ENCODE measurements around the gene PON2.
A peak's percentile ranks its signal among the peaks of the same experiment; 100 is the strongest.

The PON2 gene

GRCh38 chr7:95476904-95477594 is 42.2 kb upstream of the PON2 start:
- TF ChIP-seq CTCF (IDR thresholded peaks at IDR 0.05; ENCODE audit: low read depth, low read length): peak; percentile 71
- H3K4me3 ChIP-seq (replicated peaks in 1 of 2; ENCODE audit: low read depth in 2 of 2, low read length in 2 of 2): no peak overlapping the region

GRCh38 chr7:95476072-95476847 is 41.4 kb upstream of the PON2 start:
- peak in 1 of 2 donors; percentile 14 for DNase-seq (ENCODE audit: low read depth in 2 of 2)
- no peak overlapping the region for H3K4me3 ChIP-seq (replicated peaks in 1 of 2; ENCODE audit: low read depth in 2 of 2, low read length in 2 of 2)
- TF ChIP-seq CTCF (IDR thresholded peaks at IDR 0.05; ENCODE audit: low read depth, low read length): no peak

More at GRCh38 chr7:95476904-95477594, 42.2 kb upstream of the PON2 start:
- peak; percentile 86 to 87 for DNase-seq (ENCODE audit: low read depth in 2 of 2)

GRCh38 chr7:95473276-95473985 is 38.6 kb upstream of the PON2 start:
- TF ChIP-seq CTCF (IDR thresholded peaks at IDR 0.05; ENCODE audit: low read depth, low read length): no peak
- DNase-seq (ENCODE audit: low read depth in 2 of 2): no peak

GRCh38 chr7:95472581-95473161 is 37.8 kb upstream of the PON2 start:
- no peak for TF ChIP-seq CTCF (IDR thresholded peaks at IDR 0.05; ENCODE audit: low read depth, low read length)
- DNase-seq (ENCODE audit: low read depth in 2 of 2): peak; percentile 21 to 53
- no peak overlapping the region for H3K4me3 ChIP-seq (replicated peaks in 1 of 2; ENCODE audit: low read depth in 2 of 2, low read length in 2 of 2)

More at GRCh38 chr7:95473276-95473985, 38.6 kb upstream of the PON2 start:
- H3K4me3 ChIP-seq (replicated peaks in 1 of 2; ENCODE audit: low read depth in 2 of 2, low read length in 2 of 2): no peak overlapping the region

- no peak overlapping the region for H3K4me3 ChIP-seq (replicated peaks in 1 of 2; ENCODE audit: low read depth in 2 of 2, low read length in 2 of 2)
- no peak for DNase-seq (ENCODE audit: low read depth in 2 of 2)
- TF ChIP-seq CTCF (IDR thresholded peaks at IDR 0.05; ENCODE audit: low read depth, low read length): no peak
Measured at GRCh38 chr7:95471071-95471470, 36.2 kb upstream of the PON2 start.

GRCh38 chr7:95470452-95470851 is 35.6 kb upstream of the PON2 start:
- H3K4me3 ChIP-seq (replicated peaks in 1 of 2; ENCODE audit: low read depth in 2 of 2, low read length in 2 of 2): no peak overlapping the region
- no peak for TF ChIP-seq CTCF (IDR thresholded peaks at IDR 0.05; ENCODE audit: low read depth, low read length)
- DNase-seq (ENCODE audit: low read depth in 2 of 2): peak; percentile 64 to 72
